GM21423 (cell line): ENCODE results near the gene NSMF.

Experiments used
- ATAC-seq: cut with Tn5 transposase; IDR thresholded peaks from one replicate; pipeline ENCODE4 v1.9.1; 2021; ENCODE audit warnings: mild to moderate bottlenecking, moderate library complexity; ENCODE audit not compliant: unreplicated experiment

The NSMF gene

GRCh38 chr9:137459152-137459600 is at the start of gene NSMF:
TSS of gene NSMF (minus strand) at chr9:137459334. CDS start at chr9:137459102, 232 bp downstream.
- peak; percentile 58 for ATAC-seq

GRCh38 chr9:137506702-137507171 is 47.6 kb upstream of the NSMF start:
- ATAC-seq: no peak

GRCh38 chr9:137506274-137506673 is 47.1 kb upstream of the NSMF start:
- ATAC-seq: no peak

GRCh38 chr9:137505421-137506140 is 46.4 kb upstream of the NSMF start:
- no peak for ATAC-seq

GRCh38 chr9:137504432-137504777 is 45.3 kb upstream of the NSMF start:
- no peak for ATAC-seq

GRCh38 chr9:137502008-137502911 is 43.1 kb upstream of the NSMF start:
- no peak for ATAC-seq

GRCh38 chr9:137501457-137501856 is 42.3 kb upstream of the NSMF start:
- ATAC-seq: no peak

GRCh38 chr9:137500666-137501397 is 41.7 kb upstream of the NSMF start:
- ATAC-seq: no peak

GRCh38 chr9:137499858-137500661 is 40.9 kb upstream of the NSMF start:
- no peak for ATAC-seq

GRCh38 chr9:137499416-137499815 is 40.3 kb upstream of the NSMF start:
- no peak for ATAC-seq

- no peak for ATAC-seq
Measured at GRCh38 chr9:137498720-137499150, 39.6 kb upstream of the NSMF start.

GRCh38 chr9:137497921-137498719 is 39.0 kb upstream of the NSMF start:
- ATAC-seq: no peak

GRCh38 chr9:137496601-137497375 is 37.7 kb upstream of the NSMF start:
- ATAC-seq: no peak

- no peak for ATAC-seq
Measured at GRCh38 chr9:137494550-137495351, 35.6 kb upstream of the NSMF start.

GRCh38 chr9:137494104-137494544 is 35.0 kb upstream of the NSMF start:
- no peak for ATAC-seq

- no peak for ATAC-seq
Measured at GRCh38 chr9:137493364-137494103, 34.4 kb upstream of the NSMF start.
